Fibroblast of gingiva (primary cell): ENCODE data around the gene GFI1B.
A peak's percentile ranks its signal among the peaks of the same experiment; 100 is the strongest.
"Not testable (repeated sequence)": the region's sequence is repeated elsewhere in the genome, so short reads cannot be mapped to it uniquely, and the experiment has no call there.

ENCODE experiments used
- DNase-seq: peaks from one replicate; pipeline ENCODE4 v3.0.0-alpha.2; 2011; ENCODE audit warnings: low read depth

The GFI1B gene

DNA sequence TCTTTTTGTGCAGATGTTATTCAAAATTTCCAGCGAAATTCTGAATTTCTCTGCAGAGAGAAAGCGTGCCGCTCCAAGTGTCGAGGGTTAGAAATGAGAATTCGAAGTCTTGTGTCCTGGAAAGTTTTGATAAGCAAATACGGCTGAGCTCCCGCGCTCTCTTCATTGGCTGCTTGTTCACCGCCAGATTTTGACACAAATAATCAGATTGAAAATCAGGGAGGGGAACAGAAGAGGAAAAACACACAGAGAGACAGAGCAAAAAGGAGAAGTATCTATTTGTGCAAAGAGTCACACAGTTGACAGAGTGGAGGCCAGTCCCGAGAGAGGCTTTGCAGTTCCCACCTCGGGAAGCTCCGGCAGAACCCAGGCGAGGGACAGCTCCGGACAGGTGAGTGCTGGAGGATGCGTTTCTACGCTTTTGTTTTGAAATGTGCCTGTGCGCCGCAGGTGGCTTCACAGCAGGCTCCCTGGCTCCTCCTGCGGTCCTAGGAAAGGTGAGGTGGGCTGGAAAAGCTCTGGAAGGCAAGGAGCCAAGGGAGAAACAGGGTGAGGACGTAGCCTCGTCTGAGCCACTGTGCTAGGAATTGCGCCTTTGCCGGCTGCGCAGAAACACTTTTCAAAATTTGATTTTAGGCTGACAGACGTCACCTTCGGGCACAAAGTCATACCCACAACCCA lies at the start of gene GFI1B:
GFI1B (plus strand) TSS at position 244 of the 681 bp plus-strand sequence. CDS start 7,985 bp downstream, outside the sequence.
- no peak for DNase-seq

DNA sequence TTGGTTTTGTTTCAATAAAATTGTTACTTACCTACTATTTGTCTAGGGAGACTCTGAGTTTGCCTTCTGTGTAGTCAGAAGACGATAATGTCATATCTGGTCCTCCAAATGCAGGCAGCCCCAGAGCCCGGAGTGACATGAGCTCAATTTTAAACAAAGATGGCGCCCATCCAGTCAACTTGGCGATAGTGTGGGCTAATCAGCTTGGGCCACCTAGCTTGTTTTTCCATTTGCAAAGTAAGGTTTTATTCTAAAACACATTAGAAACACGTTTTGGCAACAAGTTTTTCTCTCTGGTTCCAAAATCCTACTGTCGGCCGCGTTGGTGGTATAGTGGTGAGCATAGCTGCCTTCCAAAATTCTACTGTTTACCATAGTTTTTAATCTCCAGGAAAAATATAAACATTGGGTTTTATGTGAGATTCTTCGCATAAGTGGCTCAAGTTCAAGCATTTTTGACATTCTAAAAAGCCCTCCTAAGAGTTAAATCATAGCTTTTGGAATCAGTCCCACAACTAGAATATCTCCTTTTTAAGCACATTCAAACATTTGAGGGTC lies 47.2 kb upstream of the GFI1B start:
- no peak for DNase-seq

DNA sequence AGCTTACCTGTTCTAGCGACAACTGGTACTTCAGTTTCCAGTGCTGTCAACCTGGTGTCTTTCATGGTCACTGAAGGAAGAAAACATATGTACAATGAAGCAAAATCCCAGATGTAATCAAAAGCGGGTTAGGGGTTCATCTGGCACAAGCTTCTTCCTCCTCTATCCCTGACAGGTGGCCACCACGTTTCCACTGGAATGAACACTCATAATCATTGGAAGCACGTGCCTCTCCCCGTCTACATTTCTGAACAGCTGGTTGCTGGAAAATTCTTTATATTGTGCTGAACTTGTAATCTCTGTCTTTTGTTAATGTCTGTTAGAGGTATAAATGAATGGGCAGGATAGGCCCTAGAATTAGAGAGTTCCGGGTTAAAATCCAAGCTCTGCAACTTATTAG lies 43.5 kb upstream of the GFI1B start:
- DNase-seq, result no peak

DNA sequence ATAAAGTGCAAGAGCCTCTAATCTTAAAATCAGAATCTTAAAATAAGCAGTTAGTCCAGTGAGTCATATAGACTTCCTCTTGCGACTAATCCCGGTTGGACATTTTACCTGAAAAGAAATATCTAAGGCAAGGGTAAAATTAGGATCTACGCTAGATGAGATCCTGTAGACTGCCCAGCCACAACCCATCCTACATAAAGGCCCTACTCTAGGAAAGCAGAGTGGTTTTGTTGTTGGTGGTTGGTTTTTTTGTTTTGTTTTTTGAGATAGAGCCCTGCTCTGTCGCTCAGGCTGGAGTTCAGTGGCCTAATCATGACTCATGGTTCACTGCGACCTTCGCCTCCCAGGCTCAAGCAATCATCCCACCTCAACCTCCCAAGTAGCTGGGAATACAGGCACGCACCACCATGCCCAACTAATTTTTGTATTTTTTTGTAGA lies 41.0 kb upstream of the GFI1B start:
- no peak for DNase-seq

DNA sequence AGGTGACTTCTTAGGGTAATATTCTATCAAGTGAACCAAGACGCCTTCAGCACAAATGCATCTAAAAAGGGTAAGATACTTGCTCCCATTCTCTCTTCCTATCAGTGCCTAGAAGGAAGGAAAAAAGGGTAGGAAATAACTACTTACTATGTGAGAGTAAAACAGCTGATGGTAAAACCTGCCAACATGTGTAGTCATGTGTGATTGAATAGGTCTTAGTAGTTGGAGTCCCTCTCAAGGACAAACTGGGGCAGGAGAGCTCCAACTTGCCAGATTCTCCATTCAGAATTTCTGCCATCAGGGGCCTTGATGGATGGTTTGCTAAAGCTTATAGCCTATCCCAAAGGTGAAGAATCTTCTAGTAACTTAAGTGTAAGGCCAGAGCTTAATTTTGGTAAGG lies 39.3 kb upstream of the GFI1B start:
- DNase-seq, result no peak

DNA sequence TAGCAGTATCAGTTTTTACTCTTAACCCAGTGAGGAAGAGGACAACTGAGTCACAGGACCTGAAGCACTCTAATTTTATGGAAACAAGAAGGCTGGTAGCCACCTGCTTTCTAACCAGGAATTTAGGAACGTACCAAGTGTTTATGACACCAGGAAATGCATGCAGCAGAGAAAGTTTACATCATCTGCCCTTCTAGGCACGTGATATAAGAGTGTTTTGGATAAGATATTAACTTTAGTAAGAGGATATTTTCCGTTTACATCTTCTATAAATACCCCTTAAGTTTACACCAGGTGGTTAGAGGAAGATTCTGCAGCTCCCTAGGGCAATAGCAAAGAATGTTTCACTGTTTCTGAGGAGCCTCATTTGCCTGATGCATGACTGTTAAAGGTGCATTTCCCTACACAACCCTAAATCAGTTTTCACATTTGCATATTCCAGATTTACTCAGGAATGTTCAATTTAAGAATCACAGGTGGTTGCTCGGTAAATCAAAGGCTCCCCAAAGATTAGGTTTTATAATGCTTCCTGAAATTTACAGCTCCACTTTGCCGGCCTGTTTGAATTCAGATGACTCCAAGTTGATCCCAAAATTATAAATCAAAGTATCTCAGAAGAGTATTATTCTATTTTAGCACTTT lies 35.8 kb upstream of the GFI1B start:
- no peak for DNase-seq

DNA sequence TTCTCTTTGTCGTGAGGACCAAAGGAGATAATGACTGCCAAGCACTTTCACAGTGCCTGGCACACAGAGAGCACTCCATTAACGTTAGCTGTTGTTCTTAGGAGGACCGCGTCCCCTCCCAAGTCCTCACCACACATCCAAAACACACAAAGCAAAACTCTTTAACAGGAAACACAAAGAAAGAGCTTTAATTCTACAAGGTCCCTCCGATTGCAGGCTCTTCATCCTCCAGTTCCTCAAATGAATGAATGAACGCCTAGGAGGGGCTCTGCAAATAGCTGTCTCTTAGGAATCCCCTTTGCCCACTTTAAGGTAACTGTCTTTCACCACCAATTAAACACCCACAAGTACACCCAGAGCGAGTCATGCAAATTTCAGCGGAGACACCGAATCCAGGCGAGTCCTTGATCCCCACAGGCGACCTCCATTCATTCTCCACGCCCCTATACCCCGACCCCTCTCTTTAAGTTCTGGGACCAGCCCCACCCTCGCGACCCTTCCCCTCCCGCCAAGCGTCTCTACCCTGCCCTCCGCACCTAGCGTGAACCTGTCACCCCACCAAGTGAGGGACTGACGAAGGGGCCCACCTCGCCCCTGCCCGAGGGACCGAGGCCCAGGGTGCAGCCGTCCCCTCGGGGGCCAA lies 34.7 kb upstream of the GFI1B start:
- no peak for DNase-seq

DNA sequence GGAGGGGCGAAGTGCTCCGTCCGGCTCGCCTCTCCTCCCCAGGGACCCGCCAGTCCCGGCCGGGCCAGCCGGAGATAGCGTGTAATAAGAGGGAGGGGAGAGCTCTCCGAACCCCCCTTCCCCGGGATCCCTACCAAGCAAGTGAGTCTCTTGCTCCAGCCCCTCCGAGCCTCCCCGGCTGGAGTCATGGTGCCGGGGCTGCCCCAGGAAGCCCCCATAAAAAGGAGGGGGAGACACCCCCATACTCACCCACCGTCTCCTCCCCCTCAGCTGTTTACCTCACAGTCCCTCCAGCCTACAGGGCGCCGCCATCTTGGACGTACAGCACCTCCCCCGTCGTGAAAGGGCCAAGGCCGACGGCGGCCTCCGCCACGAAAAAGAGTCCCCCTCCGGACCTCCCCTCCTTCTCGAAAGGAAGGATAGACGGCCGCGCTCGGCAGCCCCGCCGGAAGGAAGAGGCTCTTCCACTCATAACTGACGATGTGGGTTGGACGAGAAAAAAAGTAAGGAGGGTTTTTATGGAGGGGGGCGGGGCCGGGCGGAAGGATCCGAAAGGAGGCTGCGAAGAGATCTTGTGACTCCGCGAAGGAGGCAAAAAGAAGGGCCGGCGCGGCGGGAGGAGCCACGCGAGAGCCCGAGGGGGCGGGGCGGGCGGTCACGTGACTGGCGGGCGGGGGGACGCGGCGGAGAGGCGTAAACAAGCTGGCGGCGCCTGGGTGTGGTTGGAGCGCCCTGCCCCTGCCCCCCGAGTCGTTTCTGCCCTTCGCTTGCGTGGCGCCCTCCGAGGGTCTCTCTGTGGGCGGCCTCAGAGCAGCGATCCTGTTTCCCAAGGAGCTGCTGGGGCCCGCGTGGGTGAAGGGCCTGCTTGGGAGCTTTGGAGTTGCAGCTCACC lies 34.0 kb upstream of the GFI1B start, which contains the start of gene TSC1:
TSC1 (minus strand) TSS at position 323 of the 892 bp plus-strand sequence. CDS start 15,744 bp downstream, outside the sequence.
- DNase-seq, result peak; percentile 98

DNA sequence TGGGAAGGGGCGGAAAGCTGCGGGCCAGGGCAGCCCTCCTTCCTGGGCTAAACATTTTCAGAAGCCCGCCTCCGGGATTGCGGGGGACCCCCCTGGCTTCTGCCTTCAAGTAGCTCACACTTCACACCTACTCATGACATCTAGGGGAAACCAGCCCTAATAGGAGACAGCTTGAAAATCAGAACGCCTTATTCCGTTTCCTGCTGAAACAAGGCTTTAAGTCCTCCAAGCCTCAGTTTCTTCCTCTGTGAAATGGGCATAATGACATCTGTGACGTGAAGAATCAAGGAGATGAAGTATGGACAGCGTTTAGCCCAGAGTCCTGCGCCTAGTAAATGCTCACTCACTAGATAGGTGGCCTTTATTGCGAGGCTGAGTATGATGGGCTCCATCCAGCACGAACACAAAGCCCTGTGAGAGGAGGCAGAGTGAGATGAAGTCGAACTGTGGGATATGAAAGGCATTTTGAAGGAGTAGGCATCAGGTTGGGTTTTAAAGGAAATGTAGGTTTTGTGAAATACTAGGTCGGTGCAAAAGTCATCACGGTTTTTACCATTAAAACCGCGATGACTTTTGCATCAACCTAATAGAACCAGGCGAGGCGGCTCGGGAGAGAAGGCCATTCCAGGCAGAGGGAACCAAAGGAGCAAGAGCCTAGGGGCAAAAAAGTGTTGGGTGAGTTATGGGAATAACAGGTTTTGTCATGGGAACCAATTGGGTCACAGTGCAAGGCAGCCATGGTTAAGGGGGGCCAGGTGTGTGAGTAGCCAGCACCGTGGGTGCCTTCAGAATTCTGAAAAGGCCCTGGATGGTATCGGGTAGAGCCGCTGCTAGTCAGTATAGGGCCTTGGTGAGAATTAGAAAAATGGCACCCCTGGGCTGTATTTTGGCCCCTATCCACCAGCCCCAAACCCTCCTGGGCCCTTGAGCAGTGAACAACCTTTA lies 33.0 kb upstream of the GFI1B start:
- DNase-seq, result no peak

DNA sequence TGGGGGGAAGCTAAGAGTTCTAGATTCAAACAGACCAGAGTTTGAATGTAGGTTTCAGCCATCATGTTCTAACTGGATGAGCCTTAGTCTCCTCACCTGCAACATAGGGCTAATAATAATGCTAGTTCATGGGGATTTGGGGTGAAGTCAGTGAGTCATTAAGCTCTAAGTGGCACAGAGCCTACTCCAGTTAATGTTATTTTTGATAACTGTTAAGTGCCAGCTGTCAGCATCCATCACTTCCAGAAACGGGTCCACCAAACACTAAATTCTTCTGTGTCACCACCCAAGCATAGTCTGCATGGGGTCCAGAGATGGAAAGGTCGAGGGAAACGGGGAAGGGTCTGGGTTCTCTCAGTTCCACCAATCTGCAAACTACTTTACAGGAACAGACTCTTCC lies 32.3 kb upstream of the GFI1B start:
- DNase-seq, result no peak

DNA sequence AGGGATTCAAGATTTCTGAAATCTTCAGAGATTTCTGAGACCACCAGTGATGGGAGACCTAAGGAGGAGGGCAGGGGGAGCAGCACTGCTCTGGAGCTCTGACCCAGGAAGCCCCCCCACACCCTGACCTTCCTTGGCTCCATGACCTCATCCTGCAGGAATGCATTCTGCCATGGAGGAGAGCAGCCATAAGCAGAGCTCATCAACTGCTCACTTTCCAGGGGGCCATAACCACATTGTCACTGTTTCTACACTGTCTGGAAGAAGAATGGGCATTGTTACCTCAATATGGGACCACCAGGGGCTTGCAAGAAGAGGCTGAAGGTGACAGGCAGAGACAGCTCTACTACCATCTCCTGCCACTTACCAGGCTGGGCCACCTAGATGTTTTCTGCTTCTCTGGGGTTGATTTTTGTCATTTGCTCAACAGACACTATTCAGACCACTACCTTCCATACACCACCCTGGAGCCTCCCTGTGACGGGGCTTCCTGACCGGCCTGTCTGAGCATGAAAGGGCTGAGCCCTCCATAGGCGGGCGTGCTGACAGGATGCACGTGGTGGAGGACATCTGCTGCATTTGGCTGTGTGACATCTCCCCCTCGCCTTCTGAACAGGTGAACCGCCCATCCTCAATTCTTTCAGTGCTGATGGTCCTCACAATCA lies 31.7 kb upstream of the GFI1B start:
- DNase-seq, result no peak

DNA sequence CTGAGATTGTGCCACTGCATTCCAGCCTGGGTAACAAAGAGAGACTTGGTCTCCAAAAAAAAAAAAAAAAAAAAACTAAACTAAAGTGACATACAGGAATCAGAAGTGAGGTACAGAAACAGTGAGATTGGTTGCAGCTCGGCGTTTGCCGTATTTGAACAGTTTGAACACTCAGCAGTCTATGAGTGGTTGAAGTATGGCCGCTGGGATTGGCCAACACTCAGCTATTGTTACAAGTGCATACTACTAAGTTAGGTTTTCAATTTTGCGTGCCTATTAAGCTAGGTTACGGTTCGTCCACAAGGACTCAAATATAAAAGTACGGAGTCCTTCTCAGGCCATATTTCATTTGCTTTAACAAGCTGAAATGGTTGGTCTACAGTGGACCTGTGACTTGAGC lies 30.7 kb upstream of the GFI1B start:
- DNase-seq, result no peak

DNA sequence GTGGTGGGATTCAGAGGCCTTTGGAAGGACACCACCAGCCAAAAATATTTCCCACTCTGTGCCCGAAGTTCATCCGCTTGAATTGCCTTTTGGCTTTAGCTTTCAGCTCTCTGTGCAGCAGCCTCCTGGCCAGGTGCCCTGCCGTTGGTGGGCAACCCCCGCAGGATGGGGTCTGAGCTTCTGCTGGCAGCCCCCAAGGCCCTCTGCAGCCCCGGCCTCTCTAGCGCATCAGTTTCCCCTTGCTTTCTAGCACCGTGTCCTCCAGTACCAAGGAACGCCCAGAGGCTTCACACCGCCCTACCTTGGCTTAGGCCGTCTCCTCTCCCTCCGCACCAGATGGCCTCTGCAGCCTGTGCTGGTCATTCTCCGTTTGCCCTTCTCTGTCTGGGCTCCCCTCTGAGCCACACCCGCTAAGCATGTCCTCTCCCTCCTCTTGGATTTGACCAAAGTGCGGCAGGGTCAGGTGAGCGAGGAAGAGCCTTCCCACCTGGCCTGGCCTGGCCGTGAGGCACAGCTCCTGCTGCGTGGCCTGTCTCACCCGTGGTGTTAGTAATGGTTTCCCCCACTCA lies 29.9 kb upstream of the GFI1B start:
- no peak for DNase-seq

DNA sequence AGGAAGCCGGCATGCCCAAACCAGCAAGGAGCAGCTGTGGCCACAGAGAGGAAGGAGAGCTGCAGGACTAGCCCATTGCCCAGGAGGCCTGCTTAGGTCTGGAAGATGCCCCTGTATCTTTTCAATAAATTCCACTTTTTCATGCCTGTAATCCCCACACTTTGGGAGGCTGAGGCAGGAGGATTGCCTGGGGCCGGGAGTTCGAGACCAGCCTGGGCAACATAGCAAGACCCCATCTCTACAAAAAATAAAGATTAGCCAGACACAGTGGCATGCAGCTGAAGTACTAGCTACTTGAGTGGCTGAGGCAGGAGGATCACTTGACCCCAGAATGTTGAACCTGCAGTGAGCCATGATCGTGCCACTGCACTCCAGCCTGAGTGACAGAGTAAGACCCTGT lies 28.8 kb upstream of the GFI1B start:
- DNase-seq, result no peak

DNA sequence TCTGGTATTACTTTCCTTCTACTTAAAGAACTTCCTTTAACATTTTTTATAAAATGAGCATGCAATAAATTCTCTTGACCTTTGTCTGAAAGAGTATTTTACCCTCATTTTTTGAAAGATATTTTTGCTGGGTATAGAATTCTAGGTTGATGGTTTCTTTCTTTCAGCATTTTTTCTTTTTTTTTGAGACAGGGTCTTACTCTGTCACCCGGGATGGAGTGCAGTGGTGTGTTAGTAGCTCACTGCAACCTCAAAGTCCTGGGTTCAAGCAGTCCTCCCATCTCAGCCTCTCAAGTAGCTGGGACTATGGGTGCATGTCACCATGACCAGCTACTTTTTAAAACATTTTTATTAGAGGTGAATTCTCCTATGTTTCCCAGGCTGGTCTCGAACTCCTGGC lies 23.4 kb upstream of the GFI1B start:
- no peak for DNase-seq

DNA sequence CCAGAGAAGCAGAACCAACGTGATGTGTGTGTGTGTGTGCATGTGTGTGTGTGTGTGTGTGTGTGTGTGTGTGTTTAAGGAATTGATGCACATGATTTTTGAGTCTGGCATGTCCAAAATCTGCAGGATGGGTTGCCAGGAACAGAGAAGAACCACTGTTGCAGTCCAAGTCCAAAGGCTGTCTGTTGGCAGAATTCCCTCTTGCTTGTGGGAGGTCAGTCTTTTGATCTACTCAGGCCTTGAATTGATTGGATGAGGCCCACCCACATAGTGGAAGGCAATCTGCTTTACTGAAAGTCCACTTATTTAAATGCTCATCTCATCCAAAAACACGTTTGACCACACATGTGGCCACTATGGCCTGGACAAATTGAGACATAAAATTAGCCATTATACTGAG lies 22.7 kb upstream of the GFI1B start:
- no peak for DNase-seq

DNA sequence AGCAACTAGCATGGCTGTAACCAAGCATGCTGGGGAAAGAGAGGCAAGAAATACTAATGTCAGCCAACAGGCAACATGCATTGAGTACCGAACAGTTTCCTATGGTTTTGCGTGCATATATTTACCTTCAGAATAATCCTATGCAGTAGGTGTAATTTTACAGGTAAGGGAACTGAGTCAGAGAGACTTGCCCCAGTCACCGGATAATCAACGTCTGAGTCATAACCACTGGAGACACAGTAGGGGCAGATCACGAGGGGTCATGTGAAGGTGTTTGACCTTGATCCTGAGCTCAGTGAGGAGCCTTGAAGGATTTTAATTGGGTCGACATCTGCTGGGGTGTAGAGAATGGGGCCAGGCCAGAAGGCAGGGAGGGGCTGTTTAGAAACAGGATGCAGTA lies 20.7 kb upstream of the GFI1B start:
- DNase-seq, result no peak

DNA sequence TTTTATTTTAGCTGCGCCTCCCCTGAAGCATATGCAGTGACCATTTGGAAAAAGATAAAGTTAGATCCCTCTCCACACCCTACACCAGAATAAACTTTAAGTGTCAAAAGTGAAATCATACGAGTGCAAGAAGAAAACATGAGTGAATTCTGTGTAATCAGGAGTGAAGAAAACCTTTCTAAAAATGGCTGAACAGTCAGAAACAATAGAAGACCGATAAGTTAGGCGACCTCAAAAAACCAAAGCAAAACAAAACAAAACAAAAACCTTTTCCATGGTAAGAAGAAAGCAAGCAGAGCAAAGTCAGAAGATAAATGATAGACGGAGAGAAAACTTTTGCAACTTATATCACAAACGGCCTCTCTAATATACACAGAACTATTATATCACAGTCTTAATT lies 17.5 kb upstream of the GFI1B start:
- no peak for DNase-seq

DNA sequence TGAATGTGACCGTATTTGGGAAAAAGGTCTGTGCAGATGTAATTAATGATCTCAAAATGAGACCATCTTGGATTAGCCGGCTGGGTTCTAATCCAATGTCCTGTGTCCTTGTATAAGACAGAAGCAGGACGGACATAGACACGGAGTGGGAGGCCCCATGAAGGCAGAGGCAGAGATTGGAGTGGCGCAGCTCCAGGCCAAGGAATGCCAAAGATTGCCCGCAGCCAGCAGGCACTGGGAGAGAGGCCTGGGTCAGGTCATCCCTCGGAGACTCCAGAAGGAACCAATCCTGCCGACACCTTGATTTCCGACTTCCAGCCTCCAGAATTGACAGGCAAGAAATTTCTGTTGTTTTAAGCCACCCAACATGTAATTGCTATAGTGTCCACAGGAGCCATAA lies 13.0 kb upstream of the GFI1B start:
- DNase-seq, result no peak

DNA sequence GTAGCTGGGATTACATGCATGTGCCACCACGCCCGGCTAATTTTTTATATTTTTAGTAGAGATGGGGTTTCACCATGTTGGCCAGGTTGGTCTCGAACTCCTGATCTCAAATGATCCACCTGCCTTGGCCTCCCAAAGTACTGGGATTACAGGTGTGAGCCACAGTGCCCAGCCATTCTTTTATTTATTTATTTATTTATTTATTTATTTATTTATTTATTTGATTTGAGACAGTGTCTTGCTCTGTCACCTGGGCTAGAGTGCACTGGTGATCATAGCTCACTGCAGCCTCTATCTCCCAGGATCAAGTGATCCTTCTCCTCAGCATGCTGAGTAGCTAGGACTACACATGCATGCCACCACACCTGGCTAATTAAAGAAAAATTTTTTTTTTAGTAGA lies 10.6 kb upstream of the GFI1B start:
- not testable (repeated sequence) for DNase-seq
